ENCODE results near the gene EIF6.
"Not testable (repeated sequence)": the region's sequence is repeated elsewhere in the genome, so short reads cannot be mapped to it uniquely, and the experiment has no call there.

EIF6 gene

GRCh38 chr20:35264755-35265154 is 19.8 kb downstream of the EIF6 start:
- H3K4me2 ChIP-seq: no peak overlapping the region
- no peaks in the 10 kb centered on the region for H3K36me3 ChIP-seq (ENCODE audit: insufficient read depth)
- no peak overlapping the region for H3K4me3 ChIP-seq (IDR thresholded peaks at IDR 0.05; ENCODE audit: insufficient read depth, low read depth, low read length)
- no peaks in the 10 kb centered on the region for H3K4me1 ChIP-seq (ENCODE audit: low read depth, poor library complexity, severe bottlenecking)
- no peaks in the 10 kb centered on the region for H3K79me2 ChIP-seq (ENCODE audit: insufficient read depth, low read depth)
- H3K9ac ChIP-seq: no peak overlapping the region
- H2AFZ ChIP-seq (ENCODE audit: low read depth): no peak overlapping the region
- H4K20me1 ChIP-seq (ENCODE audit: insufficient read depth): no peaks in the 10 kb centered on the region
- H3K27ac ChIP-seq: no peak overlapping the region
- no peaks in the 10 kb centered on the region for H3K27me3 ChIP-seq (ENCODE audit: insufficient read depth, low read depth)
- TF ChIP-seq CTCF (conservative IDR thresholded peaks at IDR 0.05; ENCODE audit: low read depth, low read length): no peak

GRCh38 chr20:35263532-35264341 is 20.8 kb downstream of the EIF6 start:
- Histone ChIP-seq H3K27ac (no peak overlapping the region), H3K79me2 (ENCODE audit: insufficient read depth, low read depth) (no peaks in the 10 kb centered on the region), H3K4me1 (ENCODE audit: low read depth, poor library complexity, severe bottlenecking) (no peaks in the 10 kb centered on the region), H3K36me3 (ENCODE audit: insufficient read depth) (no peaks in the 10 kb centered on the region), H3K4me3 (IDR thresholded peaks at IDR 0.05; ENCODE audit: insufficient read depth, low read depth, low read length) (no peak overlapping the region), H4K20me1 (ENCODE audit: insufficient read depth) (no peaks in the 10 kb centered on the region), H3K4me2 (no peak overlapping the region), H2AFZ (ENCODE audit: low read depth) (no peak overlapping the region), H3K27me3 (ENCODE audit: insufficient read depth, low read depth) (no peaks in the 10 kb centered on the region), H3K9ac (no peak overlapping the region)
- no peak for TF ChIP-seq CTCF (conservative IDR thresholded peaks at IDR 0.05; ENCODE audit: low read depth, low read length)

- H3K27ac ChIP-seq; H3K36me3 ChIP-seq (ENCODE audit: insufficient read depth); H3K27me3 ChIP-seq (ENCODE audit: insufficient read depth, low read depth); H2AFZ ChIP-seq (ENCODE audit: low read depth); H3K4me3 ChIP-seq (IDR thresholded peaks at IDR 0.05; ENCODE audit: insufficient read depth, low read depth, low read length); H4K20me1 ChIP-seq (ENCODE audit: insufficient read depth); H3K9ac ChIP-seq; H3K4me2 ChIP-seq; H3K79me2 ChIP-seq (ENCODE audit: insufficient read depth, low read depth); H3K4me1 ChIP-seq (ENCODE audit: low read depth, poor library complexity, severe bottlenecking): not testable (repeated sequence)
Observed at GRCh38 chr20:35262731-35263531, 21.6 kb downstream of the EIF6 start.

GRCh38 chr20:35262321-35262720 is 22.3 kb downstream of the EIF6 start:
- not testable (repeated sequence) for H3K9ac ChIP-seq; H3K27ac ChIP-seq; H3K27me3 ChIP-seq (ENCODE audit: insufficient read depth, low read depth); H3K4me2 ChIP-seq; H3K4me1 ChIP-seq (ENCODE audit: low read depth, poor library complexity, severe bottlenecking); H4K20me1 ChIP-seq (ENCODE audit: insufficient read depth); H3K79me2 ChIP-seq (ENCODE audit: insufficient read depth, low read depth); H3K36me3 ChIP-seq (ENCODE audit: insufficient read depth); H3K4me3 ChIP-seq (IDR thresholded peaks at IDR 0.05; ENCODE audit: insufficient read depth, low read depth, low read length); H2AFZ ChIP-seq (ENCODE audit: low read depth)

- H3K79me2 ChIP-seq (ENCODE audit: insufficient read depth, low read depth): no peaks in the 10 kb centered on the region
- H3K9ac ChIP-seq: no peak overlapping the region
- H3K27me3 ChIP-seq (ENCODE audit: insufficient read depth, low read depth): no peaks in the 10 kb centered on the region
- H4K20me1 ChIP-seq (ENCODE audit: insufficient read depth): no peaks in the 10 kb centered on the region
- H2AFZ ChIP-seq (ENCODE audit: low read depth): no peak overlapping the region
- no peaks in the 10 kb centered on the region for H3K36me3 ChIP-seq (ENCODE audit: insufficient read depth)
- no peaks in the 10 kb centered on the region for H3K4me1 ChIP-seq (ENCODE audit: low read depth, poor library complexity, severe bottlenecking)
- H3K27ac ChIP-seq: no peak overlapping the region
- H3K4me3 ChIP-seq (IDR thresholded peaks at IDR 0.05; ENCODE audit: insufficient read depth, low read depth, low read length): no peak overlapping the region
- no peak for TF ChIP-seq CTCF (conservative IDR thresholded peaks at IDR 0.05; ENCODE audit: low read depth, low read length)
- no peak overlapping the region for H3K4me2 ChIP-seq
Observed at GRCh38 chr20:35260426-35260825, 24.1 kb downstream of the EIF6 start.

Data from KMS-11 (cell line).